ENCODE measurements around the gene CALR.

Gene CALR

GRCh38 chr19:12990431-12990830 lies 52.0 kb downstream of the CALR start:
- no peak overlapping the region for H3K27ac ChIP-seq
- no peak overlapping the region for H3K4me2 ChIP-seq
- no peak for TF ChIP-seq Cebpa-rat (IDR thresholded peaks at IDR 0.05)
- H3K4me1 ChIP-seq: peaks cover 64% of the 10 kb centered on the region
- H3K9ac ChIP-seq: no peak overlapping the region
- H4K20me1 ChIP-seq: no peaks in the 10 kb centered on the region
- H3K27me3 ChIP-seq: no peaks in the 10 kb centered on the region
- H3K36me3 ChIP-seq: no peaks in the 10 kb centered on the region
- no peak overlapping the region for H3K4me3 ChIP-seq
- H3K9me3 ChIP-seq: peaks cover 3% of the 10 kb centered on the region; the same call in 1 of the 2 replicates

GRCh38 chr19:12990853-12991252 lies 52.4 kb downstream of the CALR start:
- H3K27ac ChIP-seq: no peak overlapping the region

GRCh38 chr19:12991296-12991695 lies 52.9 kb downstream of the CALR start:
- H3K9me3 ChIP-seq: peaks cover 3% of the 10 kb centered on the region; the same call in 1 of the 2 replicates
- H3K27ac ChIP-seq: no peak overlapping the region
- peak overlapping the region; percentile 30 for H3K4me2 ChIP-seq
- H3K4me1 ChIP-seq: peaks cover 55% of the 10 kb centered on the region
- H3K9ac ChIP-seq: no peak overlapping the region
- H3K36me3 ChIP-seq: no peaks in the 10 kb centered on the region
- no peak for TF ChIP-seq Cebpa-rat (IDR thresholded peaks at IDR 0.05)
- H3K27me3 ChIP-seq: peaks cover 5% of the 10 kb centered on the region; the same call in 1 of the 2 replicates
- no peak overlapping the region for H3K4me3 ChIP-seq
- no peaks in the 10 kb centered on the region for H4K20me1 ChIP-seq

More at GRCh38 chr19:12990853-12991252, 52.4 kb downstream of the CALR start:
- H3K9me3 ChIP-seq: peaks cover 3% of the 10 kb centered on the region; the same call in 1 of the 2 replicates
- H4K20me1 ChIP-seq: no peaks in the 10 kb centered on the region
- H3K36me3 ChIP-seq: no peaks in the 10 kb centered on the region
- H3K27me3 ChIP-seq: peaks cover 2% of the 10 kb centered on the region; the same call in 1 of the 2 replicates
- H3K4me2 ChIP-seq: peak overlapping the region; percentile 30
- H3K4me3 ChIP-seq: no peak overlapping the region
- no peak for TF ChIP-seq Cebpa-rat (IDR thresholded peaks at IDR 0.05)
- H3K4me1 ChIP-seq: peaks cover 59% of the 10 kb centered on the region
- H3K9ac ChIP-seq: no peak overlapping the region

GRCh38 chr19:12992729-12993128 lies 54.3 kb downstream of the CALR start:
- no peaks in the 10 kb centered on the region for H3K36me3 ChIP-seq
- no peak for TF ChIP-seq Cebpa-rat (IDR thresholded peaks at IDR 0.05)
- no peak overlapping the region for H3K27ac ChIP-seq

GRCh38 chr19:12993562-12993961 lies 55.2 kb downstream of the CALR start:
- Histone ChIP-seq H4K20me1 (peaks cover 22% of the 10 kb centered on the region), H3K4me2 (no peak overlapping the region), H3K9ac (no peak overlapping the region), H3K27me3 (peaks cover 5% of the 10 kb centered on the region; the same call in 1 of the 2 replicates), H3K4me3 (no peak overlapping the region), H3K4me1 (peaks cover 50% of the 10 kb centered on the region), H3K36me3 (peaks cover 2% of the 10 kb centered on the region), H3K27ac (no peak overlapping the region), H3K9me3 (peaks cover 3% of the 10 kb centered on the region; the same call in 1 of the 2 replicates)
- no peak for TF ChIP-seq Cebpa-rat (IDR thresholded peaks at IDR 0.05)

More at GRCh38 chr19:12992729-12993128, 54.3 kb downstream of the CALR start:
- H3K9ac ChIP-seq: no peak overlapping the region
- H3K9me3 ChIP-seq: peaks cover 3% of the 10 kb centered on the region; the same call in 1 of the 2 replicates
- H3K4me2 ChIP-seq: no peak overlapping the region
- peaks cover 13% of the 10 kb centered on the region for H4K20me1 ChIP-seq
- H3K4me1 ChIP-seq: peaks cover 55% of the 10 kb centered on the region
- peaks cover 5% of the 10 kb centered on the region; the same call in 1 of the 2 replicates for H3K27me3 ChIP-seq
- H3K4me3 ChIP-seq: no peak overlapping the region
